ENCODE data around the gene CPNE4.
A peak's percentile ranks its signal among the peaks of the same experiment; 100 is the strongest.

The CPNE4 gene

DNA sequence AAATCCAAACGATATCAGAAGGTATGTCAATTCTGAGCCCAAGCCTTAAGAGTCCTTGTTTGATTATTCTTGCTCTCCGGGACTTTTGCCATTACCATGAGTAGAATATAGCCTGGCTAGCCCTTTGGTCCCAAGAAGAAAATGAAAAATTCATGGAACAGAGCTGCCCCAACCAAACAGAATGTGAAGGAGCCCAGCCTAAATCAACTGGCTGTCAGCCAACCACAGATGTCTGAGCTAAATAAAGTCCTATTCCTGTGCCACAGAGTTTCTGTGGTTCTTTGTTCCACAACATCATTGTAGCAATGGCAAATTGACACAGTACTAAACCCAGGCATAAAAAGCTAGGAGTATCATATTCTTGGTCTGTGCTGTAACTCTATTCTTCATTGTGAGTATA lies 185.2 kb downstream of the CPNE4 start:
- no peak overlapping the region for H3K4me3 ChIP-seq
- peaks cover 24% of the 10 kb centered on the region for H3K4me1 ChIP-seq
- no peak overlapping the region for H3K27ac ChIP-seq
- H3K9me3 ChIP-seq: no peaks in the 10 kb centered on the region
- no peaks in the 10 kb centered on the region for H3K36me3 ChIP-seq
- no peaks in the 10 kb centered on the region for H3K27me3 ChIP-seq
- peak overlapping the region; percentile 9; the same call in 1 of the 2 replicates for H3K4me2 ChIP-seq
- no peak for TF ChIP-seq Cebpa-rat (IDR thresholded peaks at IDR 0.05)
- no peaks in the 10 kb centered on the region for H4K20me1 ChIP-seq
- H3K9ac ChIP-seq: no peak overlapping the region

DNA sequence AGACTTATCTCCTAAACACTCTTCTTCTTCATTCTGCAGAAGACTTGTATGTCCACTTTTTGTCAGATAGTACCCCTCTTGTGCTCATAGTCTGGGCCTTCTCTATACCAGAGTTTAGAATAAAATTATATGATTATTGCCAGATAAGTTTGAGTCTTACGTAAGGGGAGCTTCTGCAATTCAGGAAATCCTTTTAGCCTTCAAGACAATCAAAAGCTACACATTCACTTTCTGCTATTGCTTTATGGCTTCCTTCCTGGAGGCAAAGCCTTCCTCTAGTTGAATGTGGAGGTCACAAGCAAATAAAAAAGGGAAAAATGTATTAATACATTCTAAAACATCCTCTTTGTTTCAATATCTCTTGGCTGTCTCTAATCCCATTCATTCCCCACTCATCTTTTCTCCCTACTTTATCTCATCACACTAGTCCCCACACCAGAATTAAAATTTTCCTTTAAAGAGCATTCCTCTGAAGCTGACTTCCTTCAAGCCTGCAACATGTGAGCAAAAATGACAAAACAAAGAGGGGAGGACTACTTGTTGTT lies 186.8 kb downstream of the CPNE4 start:
- Histone ChIP-seq H3K27me3 (no peaks in the 10 kb centered on the region), H3K4me3 (no peak overlapping the region), H3K4me1 (peaks cover 24% of the 10 kb centered on the region), H3K9ac (no peak overlapping the region), H3K36me3 (no peaks in the 10 kb centered on the region), H3K9me3 (no peaks in the 10 kb centered on the region), H3K27ac (no peak overlapping the region), H4K20me1 (no peaks in the 10 kb centered on the region), H3K4me2 (0 out of 2 replicates have a peak overlapping the region, but pooled peaks have one; percentile 6)
- TF ChIP-seq Cebpa-rat (IDR thresholded peaks at IDR 0.05): no peak

DNA sequence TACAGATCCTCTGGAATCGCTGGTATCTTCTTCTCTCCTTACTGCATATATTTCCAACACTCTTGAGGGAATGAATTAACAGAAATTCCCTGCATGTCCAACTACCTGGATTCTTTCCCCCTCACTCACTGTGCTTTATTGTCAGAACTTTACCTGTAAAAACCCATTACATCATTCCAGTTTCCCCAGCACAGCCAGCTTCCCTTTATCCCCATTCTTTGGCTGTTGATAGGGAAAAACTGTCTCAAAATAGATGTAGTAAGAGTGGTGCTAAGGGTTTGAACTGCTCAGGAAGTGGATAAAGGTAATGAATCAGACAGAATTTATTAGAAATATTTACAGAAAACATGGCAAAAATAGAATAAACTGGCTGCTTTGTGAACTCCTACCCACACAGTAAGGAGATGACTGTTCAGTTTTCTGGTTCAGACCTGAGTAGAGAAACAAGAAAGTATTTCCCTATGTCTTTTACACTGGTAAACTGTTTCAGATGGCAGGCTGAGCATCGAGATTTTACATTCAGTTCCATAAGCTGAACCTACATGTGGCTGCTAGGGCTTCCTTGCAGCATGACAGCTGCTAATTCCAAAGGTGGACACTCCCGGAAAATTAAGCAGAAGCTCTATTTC lies 188.4 kb downstream of the CPNE4 start:
- TF ChIP-seq Cebpa-rat (IDR thresholded peaks at IDR 0.05): no peak
- H3K4me1 ChIP-seq: peaks cover 19% of the 10 kb centered on the region
- no peaks in the 10 kb centered on the region for H3K9me3 ChIP-seq
- H3K27me3 ChIP-seq: no peaks in the 10 kb centered on the region
- no peaks in the 10 kb centered on the region for H3K36me3 ChIP-seq
- H4K20me1 ChIP-seq: no peaks in the 10 kb centered on the region
- H3K27ac ChIP-seq: no peak overlapping the region
- no peak overlapping the region for H3K4me3 ChIP-seq
- no peak overlapping the region for H3K4me2 ChIP-seq
- H3K9ac ChIP-seq: no peak overlapping the region

DNA sequence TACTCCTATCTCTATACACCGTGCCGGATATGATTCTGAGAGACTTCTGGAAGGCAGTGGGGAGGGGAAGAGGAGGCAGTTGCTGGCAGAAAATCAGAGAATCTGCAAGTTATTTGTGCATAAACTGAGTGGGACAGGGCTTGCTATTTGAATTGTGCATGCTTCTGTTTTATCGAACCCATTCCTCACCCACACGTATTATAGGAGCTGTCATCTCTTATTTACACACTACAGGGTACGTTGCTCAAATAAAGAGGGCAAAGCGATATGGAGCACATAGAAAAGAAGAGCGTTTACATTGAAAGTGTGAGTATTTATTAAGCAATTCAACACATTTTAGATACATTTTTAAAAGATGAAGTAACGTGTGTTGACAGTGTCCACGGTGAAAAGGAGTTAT lies 191.6 kb downstream of the CPNE4 start:
- Histone ChIP-seq H3K4me2 (no peak overlapping the region), H4K20me1 (no peaks in the 10 kb centered on the region), H3K9me3 (no peaks in the 10 kb centered on the region), H3K27me3 (no peaks in the 10 kb centered on the region), H3K36me3 (no peaks in the 10 kb centered on the region), H3K27ac (no peak overlapping the region), H3K9ac (no peak overlapping the region), H3K4me3 (no peak overlapping the region), H3K4me1 (peaks cover 6% of the 10 kb centered on the region)
- no peak for TF ChIP-seq Cebpa-rat (IDR thresholded peaks at IDR 0.05)

DNA sequence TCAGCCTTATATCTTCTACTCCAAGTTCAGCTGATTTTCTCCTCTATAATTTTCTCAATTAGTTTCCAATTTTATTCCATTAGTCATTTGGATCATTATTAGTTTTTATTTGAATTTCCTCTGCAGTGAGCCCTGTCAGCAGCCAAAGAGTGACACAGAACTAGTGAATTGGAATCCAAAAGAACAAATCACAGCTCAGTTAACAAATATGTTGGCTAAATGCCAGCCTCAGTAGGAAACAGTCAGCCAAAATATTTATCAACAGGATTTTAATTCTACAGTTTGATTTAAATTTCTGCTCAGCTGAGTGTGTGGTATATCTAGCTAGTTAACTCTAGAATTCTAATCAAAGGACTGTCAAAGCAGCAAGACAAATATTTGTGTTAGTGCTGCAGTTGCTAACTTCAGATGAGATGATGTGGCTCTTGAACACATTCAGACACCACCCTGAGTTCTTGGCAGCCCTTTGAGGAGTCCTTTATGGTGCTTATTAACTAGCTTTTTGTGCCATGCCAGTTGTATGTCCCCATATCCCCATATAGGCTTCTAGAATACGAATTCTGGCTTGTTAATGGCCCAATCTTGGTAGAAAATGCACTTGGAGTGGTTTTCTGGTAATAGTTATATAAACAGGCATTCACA lies 194.5 kb downstream of the CPNE4 start:
- H3K9ac ChIP-seq: no peak overlapping the region

DNA sequence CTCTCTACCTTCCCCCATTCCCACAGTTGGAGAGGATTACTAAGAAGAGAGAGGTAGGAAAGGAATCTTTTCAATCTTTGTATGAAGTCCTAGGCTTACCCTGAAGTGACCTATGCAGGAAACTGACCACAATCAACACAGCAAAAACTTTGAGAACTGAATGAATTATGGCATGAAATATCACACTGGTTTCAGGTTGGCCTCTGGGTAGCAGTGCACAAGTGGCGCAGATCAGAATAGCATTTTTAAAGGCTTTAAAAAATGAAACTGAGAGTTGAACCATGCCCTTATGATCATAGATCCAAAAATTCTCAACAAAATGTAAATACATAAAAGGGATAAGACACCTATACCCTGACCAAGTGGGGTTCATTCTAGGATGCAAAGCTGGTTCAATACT lies 198.9 kb downstream of the CPNE4 start:
- no peak overlapping the region for H3K4me2 ChIP-seq
- no peaks in the 10 kb centered on the region for H3K36me3 ChIP-seq
- no peak overlapping the region for H3K4me3 ChIP-seq
- no peak overlapping the region for H3K9ac ChIP-seq
- H3K4me1 ChIP-seq: no peaks in the 10 kb centered on the region
- TF ChIP-seq Cebpa-rat (IDR thresholded peaks at IDR 0.05): no peak
- no peaks in the 10 kb centered on the region for H4K20me1 ChIP-seq
- H3K27me3 ChIP-seq: no peaks in the 10 kb centered on the region
- no peaks in the 10 kb centered on the region for H3K9me3 ChIP-seq
- no peak overlapping the region for H3K27ac ChIP-seq

More for the DNA sequence above, 194.5 kb downstream of the CPNE4 start:
- H3K4me3 ChIP-seq: no peak overlapping the region
- no peaks in the 10 kb centered on the region for H3K36me3 ChIP-seq
- H3K4me2 ChIP-seq: no peak overlapping the region
- no peaks in the 10 kb centered on the region for H3K9me3 ChIP-seq
- no peaks in the 10 kb centered on the region for H3K4me1 ChIP-seq
- H3K27ac ChIP-seq: no peak overlapping the region
- no peaks in the 10 kb centered on the region for H4K20me1 ChIP-seq
- no peaks in the 10 kb centered on the region for H3K27me3 ChIP-seq
- TF ChIP-seq Cebpa-rat (IDR thresholded peaks at IDR 0.05): no peak

DNA sequence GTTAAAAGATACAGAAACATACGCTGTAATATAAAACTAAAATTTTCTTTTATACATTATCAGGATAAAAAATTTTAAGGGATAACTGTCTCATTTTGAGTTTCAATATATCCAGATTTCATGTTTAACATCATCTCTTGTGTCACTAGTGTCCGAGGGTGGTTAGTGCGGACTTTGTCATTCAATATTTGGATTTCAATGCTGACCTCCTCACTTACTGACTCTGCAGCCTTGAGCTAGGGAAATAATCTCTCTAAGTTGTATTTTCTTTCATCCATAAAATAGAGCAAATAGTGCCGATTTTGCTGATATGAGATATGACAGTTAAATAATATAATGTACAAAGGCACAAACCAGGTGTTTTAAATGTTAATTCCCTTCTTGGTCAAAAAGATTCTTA lies 203.2 kb downstream of the CPNE4 start:
- Histone ChIP-seq H3K27me3 (no peaks in the 10 kb centered on the region), H3K27ac (no peak overlapping the region), H3K9ac (no peak overlapping the region), H3K36me3 (no peaks in the 10 kb centered on the region), H3K9me3 (no peaks in the 10 kb centered on the region), H3K4me2 (no peak overlapping the region), H3K4me1 (no peaks in the 10 kb centered on the region), H3K4me3 (no peak overlapping the region), H4K20me1 (no peaks in the 10 kb centered on the region)
- no peak for TF ChIP-seq Cebpa-rat (IDR thresholded peaks at IDR 0.05)

DNA sequence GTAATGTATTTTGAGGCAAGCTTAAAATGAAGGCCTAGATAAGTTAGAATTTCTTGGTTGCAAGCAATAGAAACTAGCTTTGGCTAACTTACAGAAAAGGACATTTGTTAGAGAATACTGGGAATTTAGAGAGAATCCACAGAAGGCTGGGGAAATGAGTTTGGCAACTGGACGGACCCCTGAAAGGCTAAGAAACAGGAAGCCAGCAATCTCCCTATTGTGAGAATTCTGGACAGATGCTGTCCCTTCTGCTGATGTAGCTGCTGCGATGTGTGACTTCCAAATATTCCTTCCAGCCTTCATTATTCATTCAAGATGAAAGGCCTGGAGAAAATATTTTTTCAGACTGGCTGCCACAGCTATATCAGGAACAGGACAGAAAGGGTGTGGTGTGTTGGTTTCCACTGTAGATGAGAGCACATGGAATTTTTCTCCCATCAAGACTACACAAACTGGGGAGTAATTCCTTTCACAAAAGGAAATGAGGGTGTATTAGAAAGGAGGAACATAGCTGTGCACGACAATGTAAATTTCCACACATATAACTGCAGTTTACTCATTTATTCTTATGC lies 213.5 kb downstream of the CPNE4 start:
- Histone ChIP-seq H3K36me3 (no peaks in the 10 kb centered on the region), H3K9ac (no peak overlapping the region), H3K9me3 (no peaks in the 10 kb centered on the region), H3K27ac (no peak overlapping the region), H3K27me3 (no peaks in the 10 kb centered on the region), H4K20me1 (no peaks in the 10 kb centered on the region), H3K4me2 (no peak overlapping the region), H3K4me1 (no peaks in the 10 kb centered on the region), H3K4me3 (no peak overlapping the region)
- no peak for TF ChIP-seq Cebpa-rat (IDR thresholded peaks at IDR 0.05)

DNA sequence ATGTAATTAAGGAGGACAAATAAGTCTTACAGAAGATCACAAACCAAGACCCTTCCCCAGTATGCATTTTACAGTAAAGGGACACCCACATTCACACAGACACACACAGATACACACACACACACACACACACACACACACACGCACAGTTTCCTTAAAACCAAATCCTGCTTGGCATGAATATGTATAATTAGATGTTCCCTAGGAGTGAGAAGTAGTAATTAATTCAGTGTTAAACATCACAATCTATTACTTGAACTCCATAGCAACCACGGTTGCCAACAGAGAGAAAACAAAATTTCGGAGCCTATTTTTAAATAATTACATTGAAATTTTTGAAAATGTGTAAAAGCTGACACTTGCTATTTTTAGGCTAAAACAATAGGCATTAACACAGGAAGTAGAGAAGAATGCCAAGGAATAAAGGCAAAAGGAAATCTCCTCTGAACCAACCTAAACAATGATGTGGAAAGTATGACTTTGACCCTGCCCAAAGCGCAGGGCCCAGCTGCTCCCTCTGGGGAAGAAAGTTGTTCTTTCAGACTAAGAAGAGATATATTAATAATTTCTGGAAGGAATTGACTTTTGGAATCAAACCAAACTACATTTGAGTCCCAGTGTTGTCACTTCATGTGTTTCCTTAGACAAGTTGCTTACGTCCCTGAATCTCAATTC lies 215.3 kb downstream of the CPNE4 start:
- no peak for TF ChIP-seq Cebpa-rat (IDR thresholded peaks at IDR 0.05)
- H4K20me1 ChIP-seq: no peaks in the 10 kb centered on the region
- no peak overlapping the region for H3K9ac ChIP-seq
- no peak overlapping the region for H3K4me2 ChIP-seq
- no peak overlapping the region for H3K4me3 ChIP-seq
- H3K4me1 ChIP-seq: no peaks in the 10 kb centered on the region
- no peaks in the 10 kb centered on the region for H3K27me3 ChIP-seq
- no peaks in the 10 kb centered on the region for H3K9me3 ChIP-seq
- no peaks in the 10 kb centered on the region for H3K36me3 ChIP-seq
- H3K27ac ChIP-seq: no peak overlapping the region

DNA sequence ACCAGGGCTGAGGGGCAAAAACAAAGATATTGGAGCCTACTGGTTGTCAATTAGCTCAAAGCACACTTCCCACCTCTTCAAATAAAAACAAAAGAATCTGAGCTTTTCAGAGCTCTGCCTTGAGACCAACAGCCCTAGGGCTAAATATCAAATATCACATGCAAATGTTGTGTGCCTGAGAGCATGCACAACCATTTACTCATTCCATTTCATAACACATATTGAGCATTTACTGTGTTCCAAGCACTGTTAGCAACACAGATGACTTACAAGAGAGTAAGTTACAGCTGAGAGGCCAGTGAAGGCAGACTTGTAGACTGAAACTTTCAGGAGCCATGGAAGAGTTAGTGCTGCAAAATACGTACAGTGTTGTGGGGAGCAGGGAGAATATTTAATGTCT lies 222.4 kb downstream of the CPNE4 start:
- Histone ChIP-seq H3K36me3 (no peaks in the 10 kb centered on the region), H3K4me2 (no peak overlapping the region), H3K27ac (no peak overlapping the region), H4K20me1 (no peaks in the 10 kb centered on the region), H3K9ac (no peak overlapping the region), H3K4me1 (no peaks in the 10 kb centered on the region), H3K9me3 (no peaks in the 10 kb centered on the region), H3K4me3 (no peak overlapping the region), H3K27me3 (no peaks in the 10 kb centered on the region)
- TF ChIP-seq Cebpa-rat (IDR thresholded peaks at IDR 0.05): no peak
